Endothelial cell of hepatic sinusoid (primary cell): Measurements from ENCODE around the gene KCP.

Source experiments
- in situ Hi-C: cut with HindIII; loops from 2 replicates; pipeline ENCODE4 v1.10.0; 2017; ENCODE audit warnings: low sequenced_read_pairs

KCP gene

DNA sequence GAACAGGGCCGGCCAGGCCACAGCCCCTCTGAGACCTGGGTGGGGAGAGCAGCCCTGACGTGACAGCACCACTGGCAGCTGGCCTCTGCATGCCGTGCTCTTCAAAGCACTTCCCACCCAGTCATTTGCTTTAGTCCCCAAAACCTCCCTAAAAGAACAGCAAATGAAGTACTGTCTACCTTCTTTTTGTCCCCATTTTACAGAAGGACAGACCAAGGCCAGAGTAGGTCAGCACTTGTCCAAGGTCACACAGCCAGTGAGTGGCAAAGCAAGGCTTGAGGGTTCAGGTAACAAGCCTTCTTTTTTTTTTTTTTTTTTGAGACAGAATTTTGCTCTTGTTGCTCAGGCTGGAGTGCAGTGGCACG, 32.8 kb downstream of the KCP start:
- in situ Hi-C loops = no loop called here

DNA sequence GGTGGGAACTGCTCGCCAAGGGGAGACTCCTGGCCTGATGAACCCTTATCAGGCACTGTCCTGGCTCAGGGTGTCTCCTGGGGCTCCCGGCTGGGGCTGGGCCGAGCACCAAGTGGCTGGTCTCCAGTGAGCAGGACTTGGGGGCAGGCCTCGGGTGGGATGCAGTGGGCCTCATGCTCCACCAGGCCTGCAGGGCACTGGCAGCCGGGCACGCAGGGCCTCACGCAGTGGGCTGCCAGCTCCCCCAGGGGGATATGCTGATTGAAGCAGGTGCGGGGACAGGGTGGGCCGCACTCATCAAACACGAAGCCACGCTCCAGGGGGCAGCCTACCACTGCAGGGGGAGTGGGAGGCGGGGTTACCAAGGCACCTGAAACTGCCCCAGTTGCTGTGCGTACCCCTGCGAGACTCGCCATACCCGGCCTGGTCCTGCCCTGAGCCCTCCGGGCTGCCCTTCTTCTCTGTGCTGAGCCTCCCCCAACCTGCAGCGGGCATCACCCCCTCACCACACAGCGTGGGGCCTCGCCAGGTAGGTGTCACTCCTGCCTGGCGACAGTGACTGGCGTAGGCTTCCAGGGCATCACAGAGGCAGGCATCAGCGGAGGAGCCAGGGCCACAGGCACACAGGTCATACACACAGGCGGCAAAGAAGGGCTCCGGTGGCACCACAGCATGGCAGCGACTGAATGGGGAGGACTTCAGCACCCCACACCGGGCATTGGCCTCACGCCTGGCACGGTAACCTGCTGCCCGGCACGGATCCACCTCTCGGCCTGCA, 33.3 kb downstream of the KCP start:
- in situ Hi-C loops = no loop called here

DNA sequence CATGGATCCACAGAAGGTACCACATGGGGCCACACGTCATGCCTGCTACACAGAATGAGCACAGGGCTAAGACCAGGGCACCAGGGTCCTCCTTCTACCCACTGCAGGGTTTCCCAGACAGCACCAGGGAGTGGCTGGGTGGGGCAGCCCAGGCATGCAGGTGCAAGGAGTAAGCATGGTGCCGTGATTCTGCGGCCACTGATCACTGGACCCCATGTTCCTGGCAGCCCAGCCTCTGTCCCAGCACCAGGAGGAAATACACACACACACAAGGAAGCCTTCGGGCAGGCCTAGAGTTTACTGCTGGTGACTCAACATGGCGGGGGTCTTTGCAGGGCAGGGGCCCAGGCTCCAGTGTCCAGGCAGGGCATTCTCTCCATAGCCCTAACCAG, 33.9 kb downstream of the KCP start:
- in situ Hi-C loops = no loop called here

DNA sequence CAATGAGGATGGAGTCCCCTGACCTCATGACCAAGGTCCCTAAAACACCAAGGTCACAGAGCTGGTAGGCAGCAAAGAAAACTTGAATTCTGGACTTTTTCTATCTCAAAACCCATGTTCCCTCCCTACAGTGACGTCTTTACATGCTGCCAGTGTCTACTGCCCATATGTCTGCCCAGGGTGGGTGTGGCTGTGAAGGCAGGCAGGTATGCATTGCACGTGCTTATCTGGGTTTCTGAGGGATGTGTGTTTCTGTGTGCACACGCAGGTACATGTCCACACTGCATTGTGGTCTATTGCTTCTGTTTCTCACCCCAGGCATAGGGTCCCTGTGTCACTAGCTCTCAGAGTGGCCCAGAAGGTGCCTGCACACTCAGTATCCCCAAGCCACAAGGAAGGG, 34.4 kb downstream of the KCP start:
- in situ Hi-C loops = no loop called here

DNA sequence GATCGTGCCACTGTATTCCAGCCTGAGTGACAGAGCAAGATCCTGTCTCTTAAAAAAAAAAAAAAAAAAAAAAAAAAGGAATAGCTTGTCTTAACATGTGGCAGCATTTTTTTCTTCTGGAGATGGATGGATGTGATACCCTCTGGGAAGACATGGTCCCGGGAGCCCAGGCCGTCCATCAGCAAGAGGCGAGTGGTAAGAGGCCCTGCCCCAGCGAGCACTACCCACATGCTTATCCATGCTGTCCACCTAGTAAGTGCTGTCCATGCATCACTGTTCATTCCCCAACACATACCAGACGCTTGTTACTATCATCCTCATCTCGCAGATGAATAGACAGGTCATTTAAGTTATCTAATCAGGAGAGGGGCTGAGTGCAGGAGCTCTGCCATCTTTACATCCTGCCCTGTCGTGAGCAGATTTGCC, 35.0 kb downstream of the KCP start:
- in situ Hi-C loops = no loop called here

DNA sequence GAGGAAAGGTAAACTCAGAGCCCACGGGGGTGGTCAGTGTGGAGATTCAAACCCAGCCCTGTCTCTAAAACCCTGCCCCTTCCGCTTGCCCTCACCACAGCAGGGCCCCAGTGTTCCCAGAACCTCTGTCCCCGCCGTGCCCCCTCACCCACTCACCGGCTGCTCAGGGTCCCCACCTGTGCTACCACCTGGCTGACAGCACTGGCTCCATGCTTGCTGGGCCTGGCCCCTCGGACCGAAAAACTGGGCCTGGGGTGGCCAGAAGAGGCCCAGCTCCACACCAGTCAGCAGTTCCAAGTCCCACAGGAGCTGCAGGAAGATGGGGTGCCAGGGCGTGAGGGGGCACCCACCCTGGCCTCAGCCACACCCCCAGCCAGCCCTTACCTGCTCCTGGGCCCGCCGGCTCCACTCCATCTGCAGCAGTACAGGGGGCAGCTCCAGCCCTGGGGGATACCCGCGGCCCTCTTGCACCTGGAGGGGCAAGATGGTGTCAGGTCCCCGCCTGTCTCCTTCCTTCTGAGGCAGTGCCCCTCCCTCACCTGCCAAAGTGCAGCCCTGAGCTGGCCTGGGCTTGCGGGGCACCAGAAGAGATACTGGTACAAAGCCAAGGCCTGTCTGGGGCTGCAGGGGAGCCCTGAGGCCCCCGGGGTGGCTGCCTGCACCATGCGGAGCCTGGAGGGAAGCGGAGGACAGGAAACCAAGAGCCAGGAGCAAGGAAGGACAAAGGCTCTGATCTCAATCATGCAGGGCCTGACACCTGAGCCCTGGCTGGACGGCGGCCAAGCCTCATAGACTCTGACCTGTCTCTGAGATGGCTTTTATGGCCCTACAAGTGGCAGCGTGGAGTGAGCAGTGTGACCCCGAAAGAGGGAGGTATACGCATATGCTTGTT, 36.1 kb downstream of the KCP start:
- in situ Hi-C loops = no loop called here

DNA sequence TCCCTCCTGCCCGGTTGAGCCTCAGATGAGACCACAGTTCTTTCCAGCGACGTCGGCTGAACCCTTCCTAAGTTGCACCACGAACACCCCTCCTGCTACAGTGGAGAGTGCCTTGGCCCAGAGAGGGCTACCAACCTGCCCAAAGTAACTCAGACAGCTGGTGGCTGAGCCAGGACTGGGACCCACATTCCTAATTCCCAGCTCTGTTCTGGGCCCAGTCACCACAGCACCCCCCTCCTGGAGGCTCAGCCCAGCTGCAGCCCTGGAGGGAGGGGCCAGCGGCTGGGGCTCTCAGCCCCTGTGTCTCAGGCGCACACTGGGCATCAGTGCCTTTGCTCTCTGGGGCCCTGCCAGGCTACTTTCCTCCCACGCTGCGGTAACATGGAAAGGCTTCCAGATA, 37.3 kb downstream of the KCP start:
- in situ Hi-C loops = no loop called here

DNA sequence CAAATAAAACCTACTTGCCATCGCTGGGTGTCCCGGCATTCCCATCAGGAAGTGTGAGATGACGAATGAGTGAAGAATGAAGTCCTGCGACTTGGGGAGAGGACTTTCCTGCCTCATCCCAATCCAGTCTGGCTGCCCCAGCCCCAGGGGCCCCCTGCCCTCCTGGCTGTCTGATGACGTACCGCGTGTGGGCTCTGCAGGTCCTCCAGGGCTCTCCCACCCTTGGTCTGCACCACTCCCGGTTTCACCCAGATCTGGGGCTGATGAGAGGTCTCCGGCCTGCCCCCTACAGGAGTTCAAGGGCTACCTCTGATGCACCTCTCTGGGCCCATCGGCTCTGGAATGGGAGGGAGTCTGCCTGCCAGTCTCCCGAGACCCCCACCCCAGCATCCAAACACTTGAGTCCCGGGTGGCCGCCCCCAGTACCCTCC, 38.1 kb downstream of the KCP start:
- in situ Hi-C loops = no loop called here

DNA sequence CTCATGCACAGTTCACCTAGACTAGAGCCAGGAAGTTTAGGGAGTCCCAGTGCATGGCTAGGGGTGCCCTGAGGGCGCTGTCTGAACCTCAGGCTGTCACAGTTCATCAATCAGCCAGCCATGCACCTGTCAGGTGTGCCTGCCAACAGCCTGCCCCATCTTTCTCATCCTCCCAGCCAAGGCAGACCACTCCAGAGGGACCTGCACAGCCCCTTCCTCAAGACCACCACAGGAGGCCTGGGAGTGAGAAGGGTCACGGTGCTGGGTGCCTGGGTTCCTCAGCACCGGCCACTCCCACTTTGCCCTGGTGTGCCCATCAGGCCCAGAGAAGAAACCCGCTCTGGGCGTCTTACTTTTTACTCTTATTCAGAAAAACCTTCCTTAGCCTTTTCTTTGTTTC, 39.5 kb downstream of the KCP start:
- in situ Hi-C loops = no loop called here

DNA sequence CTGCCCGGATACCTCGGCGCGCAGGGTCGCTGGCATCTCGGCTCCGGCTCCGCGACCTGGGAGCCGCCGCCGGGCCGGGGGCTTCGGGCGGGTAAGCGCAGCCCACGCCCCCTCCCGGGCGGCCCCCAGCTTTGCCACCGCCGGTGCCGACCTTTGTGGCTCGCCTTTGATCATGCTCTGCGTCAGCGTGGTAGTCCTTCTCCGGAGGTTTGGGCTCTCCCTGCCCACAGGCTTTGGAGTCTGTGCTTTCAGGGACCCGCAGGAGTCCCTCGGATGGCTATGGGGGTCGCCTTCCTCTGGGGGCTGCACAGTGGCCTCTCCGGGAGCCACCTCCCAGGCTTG, 40.6 kb downstream of the KCP start:
- in situ Hi-C loops = no loop called here

DNA sequence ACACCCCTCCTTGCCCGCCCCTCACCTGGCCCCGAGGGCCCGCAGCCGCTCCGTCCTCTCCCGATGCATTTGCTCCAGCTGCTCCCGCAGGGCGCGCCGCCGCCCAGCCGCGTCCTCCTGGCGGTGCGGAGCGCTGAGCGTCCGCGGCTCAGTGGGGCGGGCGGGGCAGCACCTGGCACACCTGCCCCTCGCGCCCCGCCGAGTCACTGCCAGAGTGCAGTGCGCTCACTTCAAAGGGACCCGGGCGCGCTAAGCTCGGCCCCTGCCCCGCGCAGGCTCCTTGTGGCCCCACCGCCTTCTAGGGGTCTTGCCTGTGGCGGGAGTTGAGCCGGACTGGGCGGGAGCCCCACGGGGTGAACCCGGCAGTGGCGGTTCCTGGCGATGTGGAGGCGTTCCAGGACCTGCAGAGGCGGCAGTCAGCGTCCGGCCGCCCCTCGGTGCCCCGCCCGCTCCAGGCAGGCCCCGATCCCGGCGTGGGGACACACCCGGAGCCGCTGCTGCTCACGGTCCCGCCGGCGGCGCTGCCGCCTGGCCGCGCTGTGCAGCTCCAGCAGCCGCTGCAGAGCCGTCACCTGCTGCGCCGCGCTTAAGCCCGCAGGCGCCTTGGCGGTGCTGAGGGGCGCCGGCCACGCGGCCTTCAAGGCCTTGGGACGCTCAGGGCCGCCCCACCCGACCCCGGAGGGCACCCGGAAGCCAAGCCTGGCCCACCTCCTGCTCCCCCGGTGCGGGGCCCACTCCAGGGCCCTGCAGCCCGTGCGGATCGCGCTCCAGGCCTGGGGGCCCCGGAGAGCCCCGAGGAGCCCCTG, 41.2 kb downstream of the KCP start:
- in situ Hi-C loops = no loop called here

DNA sequence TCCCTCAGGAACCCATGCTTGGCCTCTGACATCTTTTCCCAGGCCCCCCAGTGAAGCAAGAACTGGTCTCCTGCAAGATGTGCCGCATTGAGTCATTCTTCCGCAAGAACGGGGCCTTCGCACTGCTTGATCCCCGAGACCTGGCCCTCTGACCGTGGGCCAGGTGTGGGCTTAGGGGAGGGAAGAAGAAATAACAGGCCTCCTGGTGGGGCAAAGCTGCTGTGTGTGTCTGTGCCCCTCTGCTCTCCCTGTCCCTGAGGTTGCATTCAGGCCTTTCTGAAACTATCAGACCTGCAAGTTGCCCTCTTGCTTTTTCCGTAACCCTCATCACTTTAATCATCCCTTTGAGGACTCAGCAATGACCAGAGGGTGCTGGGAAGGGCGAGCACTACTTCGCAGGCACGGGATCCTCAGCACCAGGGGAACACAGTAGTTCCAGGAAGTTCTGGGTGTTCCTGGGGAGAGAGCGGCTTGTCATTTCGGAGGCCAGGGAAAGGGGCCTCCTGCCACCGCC, 41.8 kb downstream of the KCP start:
- in situ Hi-C loops = no loop called here

DNA sequence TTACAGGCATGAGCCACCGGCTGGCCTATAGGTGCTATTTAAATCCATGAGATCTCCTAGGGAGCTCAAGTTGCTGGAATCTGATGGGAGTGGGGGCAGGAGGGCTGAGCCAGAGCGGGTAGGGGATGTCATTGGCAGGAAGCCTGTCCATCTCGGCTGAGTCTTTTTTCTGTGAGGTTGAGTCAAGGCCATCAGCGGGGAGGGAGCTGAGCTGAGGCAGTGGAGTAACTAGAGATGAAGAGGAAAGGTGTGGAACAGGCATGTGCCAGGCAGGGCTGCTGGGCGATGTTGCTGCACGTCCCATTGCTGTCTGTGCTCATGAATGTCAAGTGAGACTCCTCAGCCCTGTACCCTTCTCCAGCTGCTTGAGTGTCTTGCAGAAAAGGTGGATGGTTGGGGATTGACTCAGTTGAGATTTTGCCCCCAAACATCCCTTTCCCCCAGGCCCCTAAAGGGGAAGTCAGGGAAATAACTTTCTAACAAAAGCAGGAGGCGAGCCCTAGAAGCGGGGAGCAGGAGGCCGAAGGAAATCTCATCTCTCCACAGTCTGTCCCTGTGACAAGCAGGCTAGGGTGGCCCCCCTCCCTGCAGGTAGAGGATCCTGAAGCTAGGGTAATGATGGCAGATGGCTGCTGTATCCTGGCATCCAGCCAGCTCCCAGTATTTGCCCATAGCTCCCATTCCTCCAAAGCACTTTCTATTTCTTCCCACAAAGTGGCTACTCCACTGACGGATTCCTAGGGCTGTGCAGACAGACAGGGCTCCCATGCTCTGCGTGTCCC, 42.5 kb downstream of the KCP start:
- in situ Hi-C loops = no loop called here

DNA sequence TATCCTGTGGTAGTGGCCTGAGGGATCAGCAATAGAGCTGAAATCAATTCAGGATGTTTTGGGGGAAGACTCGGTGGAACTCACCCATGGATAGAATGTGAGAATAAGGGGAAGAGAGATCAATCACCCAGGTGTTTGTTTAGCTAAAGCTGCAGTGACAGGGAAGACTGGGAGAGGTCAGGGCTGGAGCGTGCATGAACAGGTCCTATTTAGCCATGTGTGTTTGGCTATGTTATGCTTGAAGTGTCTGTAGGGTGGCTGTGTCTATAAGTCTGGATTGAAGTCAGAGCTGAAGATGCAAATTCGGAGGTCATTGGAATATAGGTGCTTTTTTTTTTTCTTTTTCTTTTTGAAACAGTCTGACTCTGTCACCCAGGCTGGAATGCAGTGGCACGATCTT, 43.3 kb downstream of the KCP start:
- in situ Hi-C loops = no loop called here

DNA sequence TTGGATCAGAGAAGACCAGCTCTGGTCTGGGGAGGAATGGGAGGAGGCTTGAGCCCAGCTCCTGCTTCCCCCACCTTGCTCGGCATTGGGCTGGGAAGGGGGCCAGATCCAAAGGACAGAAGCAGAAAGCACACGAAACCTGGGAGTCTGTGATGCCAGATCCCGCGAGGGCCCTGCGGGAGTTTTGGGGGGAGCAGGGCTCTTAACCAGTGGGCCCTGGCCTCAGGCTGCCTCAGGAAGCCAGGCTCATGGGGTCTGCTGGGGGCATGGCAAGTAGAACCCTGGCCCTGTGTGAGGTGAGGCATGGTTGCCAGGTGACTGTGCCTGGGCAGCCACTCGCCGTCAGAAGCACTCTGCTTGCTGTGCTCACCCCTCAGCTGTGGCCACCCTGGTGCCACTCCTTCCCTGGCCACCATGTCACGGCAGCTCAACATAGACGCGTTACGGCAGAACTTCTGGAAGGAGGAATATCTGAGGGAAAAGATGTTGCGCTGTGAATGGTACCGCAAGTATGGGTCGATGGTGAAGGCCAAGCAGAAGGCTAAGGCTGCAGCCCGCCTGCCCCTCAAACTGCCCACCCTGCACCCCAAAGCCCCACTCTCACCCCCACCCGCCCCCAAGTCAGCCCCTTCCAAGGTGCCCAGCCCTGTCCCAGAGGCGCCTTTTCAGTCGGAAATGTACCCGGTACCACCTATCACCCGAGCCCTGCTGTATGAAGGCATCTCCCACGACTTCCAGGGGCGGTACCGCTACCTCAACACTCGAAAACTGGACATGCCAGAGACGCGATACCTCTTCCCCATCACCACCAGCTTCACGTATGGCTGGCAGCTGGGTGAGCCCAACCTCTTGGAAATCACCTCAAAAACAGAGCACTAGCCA, 44.3 kb downstream of the KCP start:
- in situ Hi-C loops = no loop called here

DNA sequence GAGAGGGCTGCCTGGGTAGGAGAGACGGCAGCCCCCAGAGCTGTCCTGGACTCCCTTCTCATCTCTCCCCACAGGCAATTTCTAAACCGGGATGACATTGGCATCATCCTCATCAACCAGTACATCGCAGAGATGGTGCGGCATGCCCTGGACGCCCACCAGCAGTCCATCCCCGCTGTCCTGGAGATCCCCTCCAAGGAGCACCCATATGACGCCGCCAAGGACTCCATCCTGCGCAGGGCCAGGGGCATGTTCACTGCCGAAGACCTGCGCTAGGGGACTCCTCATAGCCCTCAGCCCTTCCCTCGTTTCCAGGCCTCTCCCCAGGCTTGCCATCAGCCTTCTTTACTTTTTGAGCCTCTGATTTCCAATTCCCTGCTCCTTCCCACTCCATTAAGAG, 45.2 kb downstream of the KCP start:
- in situ Hi-C loops = no loop called here

DNA sequence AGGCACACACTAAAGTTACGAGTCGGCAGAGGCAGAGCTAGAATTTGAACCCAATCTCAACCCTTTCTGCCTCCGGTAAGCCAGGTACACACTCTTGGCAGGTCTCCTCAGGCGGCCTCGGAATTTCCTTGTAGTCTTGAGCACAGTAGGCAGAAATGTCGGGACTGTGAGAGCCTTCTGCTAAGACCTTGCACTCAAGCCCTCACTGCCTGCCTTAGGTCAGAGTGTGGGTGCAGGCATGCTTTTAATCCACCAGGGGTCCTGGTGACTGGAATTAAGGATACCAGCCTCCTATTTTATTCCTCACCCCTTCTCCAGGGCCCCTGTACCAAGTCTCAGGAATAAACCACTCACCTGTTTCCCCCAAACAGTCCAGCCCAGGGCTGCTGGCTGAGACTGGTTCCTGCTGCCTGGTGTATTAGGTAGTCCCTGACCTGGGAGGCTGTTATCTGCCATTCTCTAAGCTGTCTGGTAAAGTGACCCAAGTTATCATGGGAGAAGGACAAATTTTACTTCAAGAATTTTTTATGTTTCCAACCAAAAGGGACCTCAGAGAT, 47.0 kb downstream of the KCP start:
- in situ Hi-C loops = loop anchor here (5.0 kb wide), 1 partner anchor 49 kb away; the partner anchor contains the start of gene KCP

DNA sequence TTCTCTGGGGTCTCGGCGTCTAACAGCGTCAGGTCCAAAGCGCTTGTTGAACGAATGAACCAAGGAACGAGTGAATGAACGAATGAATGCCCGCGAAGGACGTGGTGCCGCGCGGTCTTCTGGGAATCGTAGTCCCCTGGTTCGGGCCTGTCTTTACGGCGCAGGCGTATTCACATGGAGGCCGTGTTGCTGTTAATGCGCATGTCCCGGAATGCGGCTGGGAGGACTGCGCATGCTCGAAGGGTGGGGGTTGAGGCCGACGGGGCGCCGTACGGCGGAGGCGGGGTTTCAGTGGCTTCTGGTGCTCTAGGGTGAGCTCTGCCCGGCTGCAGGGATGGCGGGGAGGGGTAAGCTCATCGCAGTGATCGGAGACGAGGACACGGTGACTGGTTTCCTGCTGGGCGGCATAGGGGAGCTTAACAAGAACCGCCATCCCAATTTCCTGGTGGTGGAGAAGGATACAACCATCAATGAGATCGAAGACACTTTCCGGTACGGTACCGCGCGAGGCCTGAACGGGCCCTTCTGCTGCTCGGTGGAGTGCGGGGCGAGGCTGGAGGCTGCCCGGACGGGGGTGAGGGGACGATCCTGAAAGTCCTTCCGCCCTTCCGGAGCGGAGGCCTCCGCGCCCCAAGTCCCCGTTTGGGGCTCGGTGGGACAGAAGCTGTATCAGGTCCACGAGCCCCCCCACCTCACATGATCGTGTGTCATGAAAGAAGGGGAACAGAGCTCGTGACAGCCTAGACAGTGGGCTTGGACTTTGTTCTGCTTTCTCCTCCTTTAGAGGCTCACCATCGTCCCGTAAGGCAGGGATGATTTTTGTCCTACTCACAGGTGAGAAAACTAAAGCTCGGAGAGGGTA, 47.7 kb downstream of the KCP start, which contains the start of gene ATP6V1F:
TSS of gene ATP6V1F (plus strand) at position 286 of the 862 bp plus-strand sequence. CDS start at position 335, 49 bp downstream.
- in situ Hi-C loops = loop anchor here (5.0 kb wide), 1 partner anchor 49 kb away; the partner anchor contains the start of gene KCP
